ENCODE measurements around the gene MTARC2.
A peak's percentile ranks its signal among the peaks of the same experiment; 100 is the strongest.

The MTARC2 gene

GRCh38 chr1:220800262-220800661 is 52.1 kb downstream of the MTARC2 start:
- no peak for DNase-seq (ENCODE audit: low read depth, low spot score)

GRCh38 chr1:220803401-220804201 is 55.5 kb downstream of the MTARC2 start:
- DNase-seq (ENCODE audit: low read depth, low spot score): no peak

- DNase-seq (ENCODE audit: low read depth, low spot score): no peak
These were observed 56.1 kb downstream of the MTARC2 start for GRCh38 chr1:220804202-220804586.

GRCh38 chr1:220806408-220806807 is 58.3 kb downstream of the MTARC2 start:
- no peak for DNase-seq (ENCODE audit: low read depth, low spot score)

GRCh38 chr1:220807726-220808125 is 59.6 kb downstream of the MTARC2 start:
- DNase-seq (ENCODE audit: low read depth, low spot score): no peak

- no peak for DNase-seq (ENCODE audit: low read depth, low spot score)
These were observed 60.4 kb downstream of the MTARC2 start for GRCh38 chr1:220808345-220809186.

GRCh38 chr1:220809187-220809550 is 61.0 kb downstream of the MTARC2 start:
- no peak for DNase-seq (ENCODE audit: low read depth, low spot score)

GRCh38 chr1:220809704-220810103 is 61.6 kb downstream of the MTARC2 start:
- no peak for DNase-seq (ENCODE audit: low read depth, low spot score)

GRCh38 chr1:220810179-220810653 is 62.1 kb downstream of the MTARC2 start:
- peak; percentile 43 for DNase-seq (ENCODE audit: low read depth, low spot score)

- no peak for DNase-seq (ENCODE audit: low read depth, low spot score)
These were observed 62.8 kb downstream of the MTARC2 start for GRCh38 chr1:220810963-220811362.

GRCh38 chr1:220811695-220812094 is 63.6 kb downstream of the MTARC2 start:
- DNase-seq (ENCODE audit: low read depth, low spot score): no peak

GRCh38 chr1:220812308-220812707 is 64.2 kb downstream of the MTARC2 start:
- DNase-seq (ENCODE audit: low read depth, low spot score): no peak

- DNase-seq (ENCODE audit: low read depth, low spot score): no peak
These were observed 64.9 kb downstream of the MTARC2 start for GRCh38 chr1:220813013-220813412.

GRCh38 chr1:220815409-220815808 is 67.3 kb downstream of the MTARC2 start:
- DNase-seq (ENCODE audit: low read depth, low spot score): no peak

- DNase-seq (ENCODE audit: low read depth, low spot score): no peak
These were observed 69.8 kb downstream of the MTARC2 start for GRCh38 chr1:220817907-220818306.

GRCh38 chr1:220818421-220819173 is 70.5 kb downstream of the MTARC2 start:
- no peak for DNase-seq (ENCODE audit: low read depth, low spot score)

- DNase-seq (ENCODE audit: low read depth, low spot score): no peak
These were observed 71.4 kb downstream of the MTARC2 start for GRCh38 chr1:220819467-220820026.

- DNase-seq (ENCODE audit: low read depth, low spot score): no peak
These were observed 76.2 kb downstream of the MTARC2 start for GRCh38 chr1:220824031-220824989.

GRCh38 chr1:220825819-220826551 is 77.9 kb downstream of the MTARC2 start:
- DNase-seq (ENCODE audit: low read depth, low spot score): no peak

GRCh38 chr1:220826729-220827128 is 78.6 kb downstream of the MTARC2 start:
- no peak for DNase-seq (ENCODE audit: low read depth, low spot score)
